Mesenchymal stem cell (in vitro differentiated cells and primary cell): ENCODE results near the gene FBN2.
"Not testable (repeated sequence)": the region's sequence is repeated elsewhere in the genome, so short reads cannot be mapped to it uniquely, and the experiment has no call there.

Experiments
- DNase-seq: peaks from one replicate; pipeline ENCODE4 v3.0.0-alpha.2; 2013
- H2AFZ ChIP-seq: one replicate; pipeline ENCODE4 v1.6.1; 2013; ENCODE audit warnings: low read depth, mild to moderate bottlenecking, control low read depth, inconsistent platforms, low read length, moderate library complexity
- H2AK5ac ChIP-seq: 2 replicates; pipeline ENCODE4 v1.6.1; 2013; ENCODE audit warnings: low read length, moderate library complexity, mild to moderate bottlenecking, inconsistent platforms; ENCODE audit not compliant: severe bottlenecking
- H2BK120ac ChIP-seq: one replicate; pipeline ENCODE4 v1.6.1; 2013; ENCODE audit warnings: low read depth, mild to moderate bottlenecking, inconsistent platforms, low read length, moderate library complexity
- H2BK12ac ChIP-seq, 2 experiments: one replicate each; pipeline ENCODE4 v1.6.1; 2013; ENCODE audit warnings: inconsistent platforms in 2 of 2, low read length in 2 of 2, mild to moderate bottlenecking in 2 of 2, moderate library complexity in 2 of 2, control low read depth in 1 of 2
- H2BK15ac ChIP-seq: one replicate; pipeline ENCODE4 v1.6.1; 2013; ENCODE audit warnings: mild to moderate bottlenecking, low read depth, inconsistent platforms; ENCODE audit not compliant: poor library complexity, severe bottlenecking
- H2BK5ac ChIP-seq: 2 replicates; pipeline ENCODE4 v1.6.1; 2013; ENCODE audit warnings: low read depth, mild to moderate bottlenecking, low read length, control low read depth, inconsistent platforms; ENCODE audit not compliant: poor library complexity, severe bottlenecking
- H3K14ac ChIP-seq, 2 experiments: one replicate each; pipeline ENCODE4 v1.6.1; 2013; ENCODE audit warnings: inconsistent platforms in 2 of 2, low read length in 2 of 2, control low read depth in 1 of 2, mild to moderate bottlenecking in 1 of 2, moderate library complexity in 1 of 2
- H3K18ac ChIP-seq, 2 experiments: one replicate each; pipeline ENCODE4 v1.6.1; 2013; ENCODE audit warnings: inconsistent platforms in 2 of 2, low read length in 2 of 2, control low read depth in 1 of 2, low read depth in 1 of 2, mild to moderate bottlenecking in 1 of 2
- H3K23ac ChIP-seq, 2 experiments: one replicate each; pipeline ENCODE4 v1.6.1; 2013; ENCODE audit warnings: inconsistent platforms in 2 of 2, low read length in 2 of 2, mild to moderate bottlenecking in 2 of 2, moderate library complexity in 2 of 2, control low read depth in 1 of 2
- H3K27ac ChIP-seq: 2 replicates; pipeline ENCODE4 v1.5.1; 2013; ENCODE audit warnings: mild to moderate bottlenecking, moderate library complexity, low read length, control low read depth, inconsistent platforms; ENCODE audit not compliant: poor library complexity, severe bottlenecking
- H3K27me3 ChIP-seq, 2 experiments: 2 replicates each; pipeline versions ENCODE4 v1.6.1 to v1.7.0; 2013; ENCODE audit warnings: low read length in 2 of 2, mild to moderate bottlenecking in 2 of 2, moderate library complexity in 2 of 2, control low read depth in 1 of 2, inconsistent platforms in 1 of 2; ENCODE audit not compliant: control insufficient read depth in 1 of 2, insufficient read depth in 1 of 2
- H3K36me3 ChIP-seq, 2 experiments: 2 replicates each; pipeline versions ENCODE4 v1.6.1 to v1.7.0; 2013; ENCODE audit warnings: low read length in 2 of 2, control low read depth in 1 of 2, inconsistent platforms in 1 of 2, low read depth in 1 of 2, mild to moderate bottlenecking in 1 of 2; ENCODE audit not compliant: insufficient read depth in 2 of 2, control insufficient read depth in 1 of 2
- H3K4ac ChIP-seq, 2 experiments: one replicate each; pipeline ENCODE4 v1.6.1; 2013; ENCODE audit warnings: inconsistent platforms in 2 of 2, low read length in 2 of 2, mild to moderate bottlenecking in 2 of 2, moderate library complexity in 2 of 2, control low read depth in 1 of 2, low read depth in 1 of 2
- H3K4me1 ChIP-seq: 2 replicates; pipeline ENCODE4 v1.6.1; 2013; ENCODE audit warnings: low read depth, low read length, control low read depth; ENCODE audit not compliant: control insufficient read depth, insufficient read depth
- H3K4me2 ChIP-seq: 2 replicates; pipeline ENCODE4 v1.6.1; 2013; ENCODE audit warnings: low read length, mild to moderate bottlenecking, inconsistent platforms; ENCODE audit not compliant: poor library complexity, severe bottlenecking
- H3K4me3 ChIP-seq, 2 experiments: 2 replicates each; pipeline versions ENCODE4 v1.5.1 to v1.7.0; 2013; ENCODE audit warnings: low read length in 2 of 2, mild to moderate bottlenecking in 2 of 2, control low read depth in 1 of 2, low read depth in 1 of 2; ENCODE audit not compliant: insufficient read depth in 1 of 2
- H3K79me1 ChIP-seq: replicated peaks from 2 replicates; pipeline ENCODE4 v1.6.1; 2013; ENCODE audit warnings: mild to moderate bottlenecking, control low read depth, low read length, inconsistent platforms; ENCODE audit not compliant: poor library complexity, severe bottlenecking
- H3K9ac ChIP-seq: 2 replicates; pipeline ENCODE4 v1.7.0; 2013; ENCODE audit warnings: mild to moderate bottlenecking, low read length, moderate library complexity
- H3K9me3 ChIP-seq: 2 replicates; pipeline ENCODE4 v1.7.0; 2013; ENCODE audit warnings: mild to moderate bottlenecking, low read length; ENCODE audit not compliant: control insufficient read depth
- H4K8ac ChIP-seq: one replicate; pipeline ENCODE4 v1.6.1; 2013; ENCODE audit warnings: inconsistent platforms, mild to moderate bottlenecking, low read length, moderate library complexity
- H4K91ac ChIP-seq: one replicate; pipeline ENCODE4 v1.6.1; 2013; ENCODE audit warnings: mild to moderate bottlenecking, low read length, inconsistent platforms
- whole genome bisulfite sequencing: methylation state at CpG from one replicate; pipeline ENCODE4 v1.1.7; 2013; ENCODE audit warnings: mixed read lengths; 5-methylcytosine and 5-hydroxymethylcytosine counted together

The FBN2 gene

DNA sequence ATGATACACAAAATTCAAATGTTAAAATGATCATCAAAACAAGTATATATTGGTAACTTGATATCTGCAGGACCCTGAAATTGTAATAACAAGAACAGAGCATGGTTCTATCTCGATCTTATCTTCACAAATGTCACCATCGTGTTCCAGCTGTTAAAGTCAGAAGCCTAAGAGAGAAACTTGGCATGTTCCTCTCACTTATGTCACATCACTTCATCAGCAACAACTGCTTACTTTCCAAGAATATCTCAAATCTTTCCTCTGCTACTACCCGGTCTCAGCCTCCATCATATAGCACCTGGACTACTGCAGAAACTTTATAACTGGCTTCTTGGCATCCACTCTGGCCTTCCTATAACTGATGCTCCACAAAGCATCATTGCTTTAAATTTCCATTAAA, 84.9 kb downstream of the FBN2 start:
- no peak overlapping the region for H2BK5ac ChIP-seq
- no peak for DNase-seq
- no peak overlapping the region for H3K4me3 ChIP-seq
- no peak overlapping the region for H3K4ac ChIP-seq
- no peak overlapping the region for H3K23ac ChIP-seq
- H3K79me1 ChIP-seq, result peaks cover 7% of the 10 kb centered on the region
- 95% methylated on average over 3 of the region's 3 CpGs for WGBS
- no peaks in the 10 kb centered on the region for H3K27me3 ChIP-seq
- H3K4me1 ChIP-seq, result no peaks in the 10 kb centered on the region
- no peak overlapping the region for H2AK5ac ChIP-seq
- H3K27ac ChIP-seq, result no peak overlapping the region
- no peak overlapping the region for H2AFZ ChIP-seq
- H3K18ac ChIP-seq, result no peak overlapping the region
- peaks cover 14% of the 10 kb centered on the region for H3K9me3 ChIP-seq
- no peak overlapping the region for H4K8ac ChIP-seq
- H2BK12ac ChIP-seq, result no peak overlapping the region
- H3K36me3 ChIP-seq, result peaks cover 0 to 5% of the 10 kb centered on the region in 2 experiments
- no peak overlapping the region for H3K4me2 ChIP-seq
- no peak overlapping the region for H2BK120ac ChIP-seq
- no peak overlapping the region for H4K91ac ChIP-seq
- no peak overlapping the region for H3K14ac ChIP-seq
- H2BK15ac ChIP-seq, result no peak overlapping the region
- H3K9ac ChIP-seq, result no peak overlapping the region

DNA sequence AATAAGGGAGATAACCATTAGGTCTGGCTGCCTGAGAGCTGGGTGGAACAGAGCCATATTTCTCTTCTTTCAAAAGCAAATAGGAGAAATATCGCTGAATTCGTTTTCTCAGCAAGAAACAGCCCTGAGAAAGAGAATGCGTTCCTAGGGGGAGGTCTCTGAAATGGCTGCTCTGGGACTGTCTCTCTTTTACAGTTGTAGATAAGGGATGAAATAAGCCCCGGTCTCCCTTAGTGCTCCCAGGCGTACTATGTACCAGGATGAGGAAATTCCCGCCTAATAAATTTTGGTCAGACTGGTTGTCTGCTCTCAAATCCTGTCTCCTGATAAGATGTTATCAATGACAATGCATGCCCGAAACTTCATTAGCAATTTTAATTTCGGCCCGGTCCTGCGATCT, 90.8 kb downstream of the FBN2 start:
- H3K18ac ChIP-seq, H3K9ac ChIP-seq, DNase-seq, H2BK15ac ChIP-seq, H2AK5ac ChIP-seq, H3K4ac ChIP-seq, H4K91ac ChIP-seq, H3K4me1 ChIP-seq, H3K27me3 ChIP-seq, H2BK5ac ChIP-seq, H2AFZ ChIP-seq, H3K27ac ChIP-seq, H3K4me2 ChIP-seq, H3K79me1 ChIP-seq, H3K23ac ChIP-seq, H3K14ac ChIP-seq, H4K8ac ChIP-seq, H3K4me3 ChIP-seq, H2BK12ac ChIP-seq, H2BK120ac ChIP-seq: not testable (repeated sequence)
- Histone ChIP-seq H3K36me3 (peaks cover 0 to 18% of the 10 kb centered on the region in 2 experiments), H3K9me3 (peaks cover 17% of the 10 kb centered on the region)
- 96% methylated on average over 10 of the region's 10 CpGs for WGBS

DNA sequence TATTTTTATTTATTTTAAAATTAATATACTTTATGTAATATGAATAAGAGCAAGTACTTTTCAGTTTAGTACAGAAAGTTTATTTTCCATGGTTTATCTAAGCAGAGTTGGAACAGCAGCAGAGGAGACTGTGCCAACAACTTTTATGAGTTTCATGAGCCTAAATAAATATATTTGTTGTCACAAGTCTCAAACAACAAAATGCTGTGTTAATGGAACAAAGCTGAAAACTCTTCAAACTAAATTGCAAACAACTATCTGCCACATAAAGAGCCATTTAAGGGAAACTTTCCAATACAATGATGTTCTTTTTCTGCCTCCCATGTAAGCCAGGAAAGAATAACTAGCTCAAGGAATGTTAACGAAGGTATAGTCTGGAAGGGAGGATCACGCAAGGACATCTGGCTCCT, 96.1 kb downstream of the FBN2 start:
- Histone ChIP-seq H2BK12ac (no peak overlapping the region), H4K91ac (no peak overlapping the region), H3K4me3 (no peak overlapping the region), H2BK120ac (no peak overlapping the region), H3K4ac (no peak overlapping the region), H3K79me1 (no peaks in the 10 kb centered on the region), H3K23ac (no peak overlapping the region), H2BK5ac (no peak overlapping the region), H3K27ac (no peak overlapping the region), H2AK5ac (no peak overlapping the region), H2BK15ac (no peak overlapping the region), H3K36me3 (peaks cover 0 to 15% of the 10 kb centered on the region in 2 experiments), H3K9me3 (no peaks in the 10 kb centered on the region), H2AFZ (no peak overlapping the region), H3K14ac (no peak overlapping the region), H4K8ac (no peak overlapping the region), H3K27me3 (no peaks in the 10 kb centered on the region), H3K4me1 (no peaks in the 10 kb centered on the region), H3K4me2 (no peak overlapping the region), H3K9ac (no peak overlapping the region), H3K18ac (no peak overlapping the region)
- WGBS, result 100% methylated on average over 2 of the region's 2 CpGs
- no peak for DNase-seq

DNA sequence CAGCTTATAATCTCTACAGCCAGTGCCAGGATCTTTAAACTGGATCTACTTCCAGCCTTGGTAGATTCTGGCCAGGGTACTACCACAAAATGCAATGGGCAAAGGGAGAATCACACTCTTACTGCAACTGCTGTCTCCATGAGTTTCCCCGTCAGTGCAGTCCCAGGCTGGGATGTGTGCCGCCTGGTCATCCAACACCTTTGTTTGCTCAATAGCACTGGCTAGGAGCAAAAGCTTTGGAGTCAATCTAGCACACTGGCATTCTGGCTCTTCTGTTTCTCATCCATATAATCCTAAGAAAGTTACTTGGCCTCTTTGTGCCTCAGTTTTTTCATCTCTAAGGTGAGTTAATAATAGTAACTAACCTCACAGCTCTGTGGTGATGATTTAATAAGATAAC, 96.9 kb downstream of the FBN2 start:
- no peaks in the 10 kb centered on the region for H3K79me1 ChIP-seq
- H3K18ac ChIP-seq, result no peak overlapping the region
- no peak overlapping the region for H3K4ac ChIP-seq
- no peak overlapping the region for H3K4me3 ChIP-seq
- no peak overlapping the region for H3K23ac ChIP-seq
- no peak overlapping the region for H3K27ac ChIP-seq
- H3K36me3 ChIP-seq, result peaks cover 0 to 10% of the 10 kb centered on the region in 2 experiments
- no peaks in the 10 kb centered on the region for H3K27me3 ChIP-seq
- H2BK120ac ChIP-seq, result no peak overlapping the region
- no peak overlapping the region for H3K4me2 ChIP-seq
- no peak overlapping the region for H2AK5ac ChIP-seq
- H2BK5ac ChIP-seq, result no peak overlapping the region
- no peaks in the 10 kb centered on the region for H3K4me1 ChIP-seq
- H3K9ac ChIP-seq, result no peak overlapping the region
- no peaks in the 10 kb centered on the region for H3K9me3 ChIP-seq
- H2BK15ac ChIP-seq, result no peak overlapping the region
- no peak overlapping the region for H3K14ac ChIP-seq
- WGBS, result 100% methylated on average over 2 of the region's 2 CpGs
- DNase-seq, result no peak
- H4K8ac ChIP-seq, result no peak overlapping the region
- no peak overlapping the region for H2BK12ac ChIP-seq
- no peak overlapping the region for H4K91ac ChIP-seq
- no peak overlapping the region for H2AFZ ChIP-seq
